GM18870 (cell line): ENCODE results near the gene MUS81.
"Not testable (repeated sequence)": the region's sequence is repeated elsewhere in the genome, so short reads cannot be mapped to it uniquely, and the experiment has no call there.

Experiments used
- ATAC-seq: cut with Tn5 transposase; IDR thresholded peaks from one replicate; pipeline ENCODE4 v1.9.1; 2021; ENCODE audit warnings: moderate library complexity; ENCODE audit not compliant: unreplicated experiment

Gene MUS81

DNA sequence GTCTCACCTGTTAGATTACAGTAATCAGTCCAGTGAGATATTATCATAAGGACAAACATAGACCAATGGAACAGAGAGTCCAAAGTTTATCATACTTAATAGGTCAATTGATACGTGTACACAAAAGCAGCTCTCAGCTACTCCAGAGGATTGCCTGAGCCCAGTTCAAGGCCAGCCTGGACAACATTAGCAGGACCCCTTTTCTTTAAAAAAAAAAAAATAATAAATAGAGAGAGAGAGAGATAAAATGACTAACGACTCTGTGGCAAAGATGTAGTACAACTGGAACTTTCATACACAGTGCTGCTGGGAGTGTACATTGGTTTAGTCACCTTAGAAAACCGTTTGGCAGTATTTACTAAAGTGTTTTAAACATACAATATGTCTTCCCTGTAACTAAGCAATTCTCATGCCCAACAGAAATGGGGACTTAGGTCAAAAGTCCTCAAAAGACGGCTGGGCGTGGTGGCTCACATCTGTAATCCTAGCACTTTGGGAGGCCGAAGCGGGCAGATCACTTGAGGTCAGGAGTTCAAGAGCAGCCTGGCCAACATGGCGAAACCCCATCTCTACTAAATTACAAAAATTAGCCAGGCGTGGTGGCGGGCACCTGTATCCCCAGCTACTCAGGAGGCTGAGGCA is 15.9 kb upstream of the MUS81 start:
- no peak for ATAC-seq

- no peak for ATAC-seq
Observed at GRCh38 chr11:65847746-65848145, 12.5 kb upstream of the MUS81 start.

- ATAC-seq: not testable (repeated sequence)
Observed at GRCh38 chr11:65848693-65849092, 11.5 kb upstream of the MUS81 start.

DNA sequence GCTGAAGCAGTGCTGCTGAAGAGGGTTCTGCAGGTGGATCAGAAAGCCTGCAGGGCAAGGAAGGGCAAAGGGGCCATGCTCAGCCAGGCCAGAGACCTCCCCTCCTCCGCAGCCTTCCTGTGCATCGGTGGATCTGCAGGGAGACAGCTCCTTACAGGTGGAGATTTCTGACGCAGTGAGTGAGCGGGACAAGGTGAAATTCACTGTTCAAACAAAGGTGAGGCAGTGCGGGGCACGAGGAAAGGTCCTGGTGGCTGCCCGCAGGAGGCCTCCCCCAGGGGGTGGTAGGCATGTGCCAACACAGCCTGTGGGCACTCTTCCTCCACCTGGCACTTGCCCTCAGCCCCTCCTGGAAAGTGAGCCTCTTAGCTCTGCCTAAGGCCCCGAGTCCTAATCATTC is 10.9 kb upstream of the MUS81 start:
- ATAC-seq: no peak

DNA sequence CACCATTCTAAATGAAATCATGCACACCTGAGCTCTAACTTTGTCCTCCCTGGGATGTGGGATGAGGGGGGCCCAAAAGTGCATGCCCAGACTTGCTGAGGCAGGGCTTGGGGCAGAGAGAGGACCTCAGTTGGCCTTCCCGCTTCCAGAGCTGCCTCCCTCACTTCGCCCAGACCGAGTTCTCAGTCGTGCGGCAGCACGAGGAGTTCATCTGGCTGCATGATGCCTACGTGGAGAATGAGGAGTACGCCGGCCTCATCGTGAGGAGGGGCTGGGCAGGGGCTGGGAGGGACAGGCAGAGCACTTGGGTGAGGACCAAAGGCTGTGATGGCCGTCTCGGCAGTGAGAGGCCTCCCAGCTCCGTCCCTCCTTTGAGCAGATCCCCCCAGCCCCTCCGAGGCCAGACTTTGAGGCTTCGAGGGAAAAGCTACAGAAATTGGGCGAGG is 10.4 kb upstream of the MUS81 start:
- no peak for ATAC-seq

DNA sequence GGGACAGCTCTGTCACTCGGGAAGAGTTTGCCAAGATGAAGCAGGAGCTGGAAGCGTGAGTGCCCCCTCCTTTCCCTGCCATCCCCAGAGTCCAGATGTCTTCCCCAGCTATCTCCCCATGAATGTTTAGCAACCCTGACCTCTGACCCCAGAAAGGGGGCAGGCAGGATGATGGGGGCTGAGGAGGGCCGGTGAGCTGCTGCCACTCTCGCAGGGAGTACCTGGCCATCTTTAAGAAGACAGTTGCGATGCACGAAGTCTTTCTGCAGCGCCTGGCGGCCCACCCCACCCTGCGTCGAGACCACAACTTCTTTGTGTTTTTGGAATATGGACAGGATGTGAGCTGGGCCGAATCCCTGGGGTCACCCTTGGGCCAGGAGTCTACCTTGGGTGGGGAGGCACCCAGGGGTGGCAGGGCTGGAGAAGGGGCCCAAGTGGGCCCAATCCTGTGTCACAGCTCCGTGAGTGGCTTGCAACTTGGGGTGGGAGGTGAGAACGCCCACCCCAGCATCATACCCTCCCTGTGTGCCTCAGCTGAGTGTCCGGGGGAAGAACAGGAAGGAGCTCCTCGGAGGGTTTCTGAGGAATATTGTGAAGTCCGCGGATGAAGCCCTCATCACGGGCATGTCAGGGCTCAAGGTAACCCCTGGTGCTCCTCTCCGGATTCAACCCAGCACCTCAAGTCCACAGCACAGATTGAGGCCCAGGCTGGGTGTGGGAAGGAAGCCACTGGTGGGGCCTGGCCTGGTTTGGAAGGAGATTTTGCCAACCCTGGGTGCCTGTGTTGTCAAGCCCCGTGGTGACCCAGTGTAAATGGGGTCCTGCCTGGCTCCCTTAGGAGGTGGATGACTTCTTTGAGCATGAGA is 9.8 kb upstream of the MUS81 start:
- ATAC-seq: no peak

GRCh38 chr11:65851083-65851579 is 9.1 kb upstream of the MUS81 start:
- no peak for ATAC-seq

DNA sequence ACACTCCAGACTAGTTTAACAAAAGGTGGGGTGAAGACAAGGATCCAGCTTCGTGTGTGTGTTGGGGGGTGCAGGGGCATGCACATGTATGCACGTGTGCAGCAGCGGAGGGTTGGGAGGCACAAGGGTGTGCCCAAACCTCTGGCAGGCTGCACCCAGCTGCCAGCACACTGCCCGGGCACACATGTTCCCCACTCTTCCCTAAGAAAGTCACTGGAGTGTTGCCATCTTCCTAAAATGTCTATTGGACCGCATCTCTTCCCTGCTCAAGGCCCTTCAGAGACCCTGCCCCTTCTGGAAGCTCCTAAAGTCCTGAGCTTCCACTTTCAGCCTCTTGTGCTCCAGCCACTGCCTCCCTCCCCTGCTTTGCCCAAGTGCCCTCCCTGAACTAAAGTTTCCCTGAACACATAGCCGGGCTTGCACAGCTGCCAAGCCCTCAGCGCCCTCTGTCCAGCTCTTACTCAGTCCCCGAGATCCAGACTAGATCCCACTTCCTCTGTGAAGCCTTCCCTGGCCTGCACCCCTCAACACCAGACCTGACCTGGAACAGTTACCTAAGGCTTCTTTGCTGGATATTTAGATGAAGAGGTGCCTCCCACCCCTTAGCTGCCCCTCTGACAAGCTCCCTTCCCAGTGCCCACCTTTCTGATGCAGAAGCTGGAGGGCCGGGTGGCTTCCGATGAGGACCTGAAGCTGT is 8.3 kb upstream of the MUS81 start:
- no peak for ATAC-seq

DNA sequence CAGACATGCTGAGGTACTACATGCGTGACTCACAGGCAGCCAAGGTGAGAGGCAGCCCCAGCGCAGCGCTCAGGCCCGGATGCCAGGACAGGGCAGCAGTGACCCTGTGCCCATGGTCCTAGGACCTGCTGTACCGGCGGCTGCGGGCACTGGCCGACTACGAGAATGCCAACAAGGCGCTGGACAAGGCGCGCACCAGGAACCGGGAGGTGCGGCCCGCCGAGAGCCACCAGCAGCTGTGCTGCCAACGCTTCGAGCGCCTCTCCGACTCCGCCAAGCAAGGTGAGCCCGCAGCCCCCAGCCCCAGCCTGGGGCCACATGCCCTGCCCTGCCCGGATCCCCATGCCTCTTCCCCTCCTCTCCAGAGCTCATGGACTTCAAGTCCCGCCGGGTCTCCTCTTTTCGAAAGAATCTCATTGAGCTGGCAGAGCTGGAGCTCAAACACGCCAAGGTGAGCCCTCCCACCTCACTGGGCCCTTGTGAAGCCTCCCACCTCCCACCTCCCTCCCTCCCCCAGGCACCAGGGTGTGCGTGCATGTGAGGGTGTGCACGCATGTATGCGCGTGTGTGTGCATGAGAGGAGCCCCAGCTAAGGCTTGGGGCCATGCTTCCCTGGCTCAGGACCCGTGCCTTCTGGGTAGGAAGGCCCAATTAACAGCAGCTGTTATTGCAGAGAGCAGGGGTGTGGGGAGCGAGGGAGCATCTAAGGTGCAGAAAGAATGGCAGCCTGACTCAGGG is 7.6 kb upstream of the MUS81 start:
- ATAC-seq: no peak

DNA sequence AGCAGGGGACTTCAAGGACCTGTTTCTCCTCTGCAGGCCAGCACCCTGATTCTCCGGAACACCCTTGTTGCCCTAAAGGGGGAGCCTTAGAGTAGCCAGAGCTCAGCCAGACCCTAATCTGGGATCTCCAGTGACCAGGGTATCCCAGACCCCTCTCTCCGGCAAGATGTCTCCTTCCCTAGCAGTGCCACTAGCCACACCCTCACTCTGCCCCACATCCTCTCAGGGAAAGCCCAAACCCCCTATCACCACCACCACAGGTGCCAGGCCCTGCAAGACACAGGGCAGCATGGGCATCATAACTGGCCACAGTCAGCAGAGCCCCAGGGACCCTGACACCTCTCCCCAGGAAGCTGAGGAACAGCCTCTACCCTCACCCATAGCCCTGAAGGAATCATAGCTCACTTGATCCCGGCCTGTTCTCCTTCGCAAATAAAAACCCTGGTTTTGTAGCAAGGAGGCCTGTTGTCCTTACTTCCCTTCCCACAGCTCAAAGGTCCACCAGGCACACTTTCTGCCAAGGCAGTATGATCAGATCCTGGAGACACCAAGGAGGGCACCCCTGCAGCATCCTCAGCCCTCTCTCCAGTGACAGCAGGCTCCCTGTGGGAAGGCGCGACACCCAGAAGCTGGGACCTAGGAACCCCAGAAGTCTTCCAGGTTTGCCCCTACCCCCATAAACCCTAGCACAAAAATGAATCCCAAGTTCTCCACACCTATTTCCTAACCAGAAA is 6.8 kb upstream of the MUS81 start:
- no peak for ATAC-seq

- no peak for ATAC-seq
Observed at GRCh38 chr11:65854161-65854592, 6.1 kb upstream of the MUS81 start.

GRCh38 chr11:65854852-65855837 is 5.1 kb upstream of the MUS81 start:
- no peak for ATAC-seq

DNA sequence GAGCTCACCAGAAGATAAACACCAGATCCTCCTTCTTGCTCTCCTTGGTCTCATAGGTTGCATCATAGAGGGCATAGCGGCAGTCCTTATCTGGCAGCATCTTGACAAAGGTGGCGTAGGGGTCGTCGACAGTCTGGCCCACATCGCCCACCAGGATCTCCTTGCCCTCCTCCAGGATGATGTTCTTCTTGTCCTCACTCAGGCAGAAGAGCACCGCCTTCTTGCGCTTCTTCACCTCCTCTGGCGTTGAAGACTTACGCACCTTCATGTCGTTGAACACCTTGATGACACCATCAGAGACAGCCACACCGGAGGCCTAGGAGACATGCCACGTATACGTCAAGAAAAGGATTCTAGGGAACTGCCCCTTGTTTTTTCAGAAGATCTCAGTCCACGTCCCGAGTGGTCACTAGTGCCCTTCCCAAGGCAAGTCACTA is 4.3 kb upstream of the MUS81 start:
- no peak for ATAC-seq

- peak; percentile 21 for ATAC-seq
Observed at GRCh38 chr11:65856689-65857499, 3.3 kb upstream of the MUS81 start.

GRCh38 chr11:65857500-65857852 is 2.8 kb upstream of the MUS81 start:
- no peak for ATAC-seq

GRCh38 chr11:65857853-65858680 is 2.2 kb upstream of the MUS81 start, which contains the start of gene CFL1:
Gene CFL1, minus strand, starts transcription at chr11:65858180. Its CDS starts 81 bp downstream, at chr11:65858099.
- peak; percentile 36 for ATAC-seq

DNA sequence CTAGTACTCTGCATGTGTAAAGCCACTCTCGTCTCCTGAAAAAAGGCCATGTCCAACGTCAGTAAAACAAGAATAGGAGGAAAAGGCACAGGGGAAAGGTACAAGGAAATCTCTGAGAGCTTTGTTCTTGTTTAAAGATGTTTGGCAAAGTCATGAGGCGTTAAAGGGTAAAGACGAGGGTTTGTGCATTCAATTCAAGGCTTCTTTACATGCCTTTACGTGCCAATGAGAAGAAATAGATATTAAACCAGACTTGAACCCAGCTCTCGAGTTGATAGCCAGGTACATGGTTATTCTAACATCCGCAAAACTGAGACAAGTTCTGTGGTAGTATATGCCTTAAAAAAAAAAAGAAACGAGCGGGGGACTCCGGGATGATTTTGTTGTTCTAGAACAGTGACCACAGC is 1.5 kb upstream of the MUS81 start:
- ATAC-seq: no peak
